Measurements from ENCODE around the gene AKAP6. TPM values are rescaled to one million over a fixed set of nuclear protein-coding genes. Genes with fewer than 3 reads are reported as not detected.

AKAP6 gene
- total RNA-seq, 1 donor from 2014 or later: 5.1 TPM

DNA sequence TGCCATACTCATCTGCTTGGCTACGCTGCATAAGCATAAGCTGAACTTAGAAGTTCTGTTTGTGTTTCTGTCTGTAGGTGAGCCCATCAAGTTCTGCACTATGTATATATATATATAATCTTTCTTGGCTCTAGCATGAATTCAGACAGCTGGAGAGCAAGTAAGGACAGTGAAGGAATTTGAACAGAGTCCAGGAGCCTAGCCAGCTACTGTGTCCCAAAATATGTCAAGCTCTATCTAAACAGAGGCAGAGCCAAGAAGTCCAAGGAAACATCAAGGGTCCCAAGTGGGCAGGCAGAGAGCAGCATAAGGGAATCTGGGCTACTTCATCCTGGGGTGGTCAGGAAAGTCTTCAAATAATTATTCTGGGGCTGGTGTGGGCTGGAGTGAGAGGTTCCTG, 491.1 kb downstream of the AKAP6 start:
- no peak for DNase-seq (ENCODE audit: low read depth)

DNA sequence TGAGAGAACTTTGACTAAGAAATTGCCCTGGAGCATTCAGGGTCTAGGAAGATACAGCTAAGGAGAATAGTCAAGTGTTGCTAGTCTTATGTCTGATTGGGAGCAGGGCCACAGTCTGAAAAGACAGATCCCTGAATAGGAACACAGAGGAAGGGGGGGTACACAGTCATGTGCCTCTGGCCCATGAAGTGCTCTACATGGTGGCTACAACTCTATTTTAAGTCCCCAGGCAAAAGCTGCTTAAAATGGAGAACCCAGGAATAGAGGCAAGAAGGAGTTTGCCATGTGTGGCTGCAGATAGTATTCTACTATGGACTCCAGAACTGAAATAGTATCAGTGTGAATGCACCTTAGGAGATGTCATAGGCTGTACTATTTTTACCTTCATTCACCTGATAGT, 491.6 kb downstream of the AKAP6 start:
- DNase-seq (ENCODE audit: low read depth): no peak

DNA sequence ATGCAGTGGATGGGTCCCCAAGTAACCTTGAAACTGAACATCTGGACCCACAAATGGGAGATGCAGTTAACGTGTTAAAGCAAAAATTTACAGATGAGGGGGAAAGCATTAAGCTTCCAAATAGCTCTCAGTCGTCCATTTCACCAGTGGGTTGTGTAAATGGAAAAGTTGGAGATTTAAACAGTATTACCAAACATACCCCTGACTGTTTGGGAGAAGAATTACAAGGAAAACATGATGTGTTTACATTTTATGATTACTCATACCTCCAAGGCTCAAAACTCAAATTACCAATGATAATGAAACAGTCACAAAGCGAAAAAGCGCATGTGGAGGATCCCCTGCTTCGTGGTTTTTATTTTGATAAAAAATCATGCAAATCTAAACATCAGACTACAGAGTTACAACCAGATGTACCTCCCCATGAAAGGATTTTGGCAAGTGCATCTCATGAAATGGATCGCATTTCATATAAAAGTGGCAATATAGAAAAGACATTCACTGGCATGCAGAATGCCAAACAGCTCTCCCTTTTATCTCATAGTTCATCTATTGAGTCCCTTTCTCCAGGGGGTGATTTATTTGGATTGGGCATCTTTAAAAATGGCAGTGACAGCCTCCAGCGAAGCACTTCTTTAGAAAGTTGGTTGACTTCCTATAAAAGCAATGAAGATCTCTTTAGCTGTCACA, 493.0 kb downstream of the AKAP6 start:
- DNase-seq (ENCODE audit: low read depth): no peak

DNA sequence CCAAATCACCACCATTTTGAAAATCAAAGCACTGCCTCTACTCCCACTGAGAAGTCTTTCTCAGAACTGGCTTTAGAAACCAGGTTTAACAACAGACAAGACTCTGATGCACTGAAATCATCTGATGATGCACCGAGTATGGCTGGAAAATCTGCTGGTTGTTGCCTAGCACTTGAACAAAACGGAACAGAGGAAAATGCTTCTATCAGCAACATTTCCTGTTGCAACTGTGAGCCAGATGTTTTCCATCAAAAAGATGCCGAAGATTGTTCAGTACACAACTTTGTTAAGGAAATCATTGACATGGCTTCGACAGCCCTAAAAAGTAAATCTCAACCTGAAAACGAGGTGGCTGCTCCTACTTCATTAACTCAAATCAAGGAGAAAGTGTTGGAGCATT, 494.6 kb downstream of the AKAP6 start:
- DNase-seq (ENCODE audit: low read depth): no peak

DNA sequence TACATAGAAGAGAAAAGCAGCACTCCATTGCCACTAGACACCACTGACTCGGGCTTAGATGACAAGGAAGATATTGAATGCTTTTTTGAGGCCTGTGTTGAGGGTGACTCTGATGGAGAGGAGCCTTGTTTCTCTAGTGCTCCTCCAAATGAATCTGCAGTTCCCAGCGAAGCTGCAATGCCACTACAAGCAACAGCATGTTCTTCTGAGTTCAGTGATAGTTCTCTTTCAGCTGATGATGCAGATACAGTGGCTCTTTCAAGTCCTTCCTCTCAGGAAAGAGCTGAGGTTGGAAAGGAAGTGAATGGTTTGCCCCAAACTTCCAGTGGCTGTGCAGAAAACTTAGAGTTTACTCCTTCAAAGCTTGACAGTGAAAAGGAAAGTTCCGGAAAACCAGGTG, 495.1 kb downstream of the AKAP6 start:
- DNase-seq (ENCODE audit: low read depth): no peak

DNA sequence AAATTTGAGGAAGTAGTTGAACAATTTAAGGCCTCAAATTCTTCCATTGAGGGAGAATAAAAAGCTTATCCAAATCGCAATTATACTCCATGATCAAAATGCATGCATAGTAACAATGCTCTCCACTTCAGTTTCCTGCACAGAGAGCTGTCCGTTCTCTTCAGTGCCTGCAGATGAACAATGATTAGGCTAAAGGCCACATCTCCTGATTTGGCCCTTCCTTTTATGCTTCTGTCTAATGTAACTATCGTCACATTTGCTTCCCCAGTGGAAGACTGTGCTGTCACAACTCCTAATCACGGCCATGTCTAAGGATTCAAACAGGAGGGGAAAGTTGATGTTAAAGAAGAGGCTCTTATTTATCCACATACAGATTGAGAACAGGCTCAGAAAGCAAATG, 496.0 kb downstream of the AKAP6 start:
- no peak for DNase-seq (ENCODE audit: low read depth)

DNA sequence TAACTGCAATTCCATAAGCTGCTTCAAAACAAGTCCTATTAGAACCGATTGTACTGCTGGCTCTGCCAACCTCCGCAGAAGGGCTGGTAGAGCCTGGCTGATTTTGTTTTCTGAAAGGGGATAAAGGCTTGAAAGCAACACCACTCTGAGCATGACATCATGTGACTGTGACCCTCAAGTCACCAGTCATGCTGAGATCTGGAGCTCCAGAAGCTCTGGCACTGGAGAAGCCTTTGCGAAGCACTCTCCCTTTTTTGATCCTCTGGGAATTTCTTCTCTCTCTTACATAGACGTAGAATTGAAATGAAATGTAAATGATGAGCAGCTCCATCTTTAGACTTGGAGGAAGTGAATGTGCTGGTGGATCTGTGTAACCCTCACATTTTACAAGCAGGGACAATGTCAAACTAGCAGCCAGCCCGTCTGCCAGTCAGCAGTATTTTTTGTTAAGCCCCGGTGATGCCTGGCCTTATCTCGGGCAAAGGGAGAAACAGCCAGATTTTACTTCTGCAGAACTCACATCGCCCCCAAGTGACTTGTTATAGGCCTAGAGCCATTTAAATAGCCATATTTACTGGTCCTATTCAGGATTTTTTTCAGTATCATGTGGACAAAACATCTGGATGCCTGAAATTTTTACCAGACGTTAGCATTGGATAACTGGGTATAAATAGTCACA, 497.4 kb downstream of the AKAP6 start:
- DNase-seq (ENCODE audit: low read depth): peak; percentile 9

DNA sequence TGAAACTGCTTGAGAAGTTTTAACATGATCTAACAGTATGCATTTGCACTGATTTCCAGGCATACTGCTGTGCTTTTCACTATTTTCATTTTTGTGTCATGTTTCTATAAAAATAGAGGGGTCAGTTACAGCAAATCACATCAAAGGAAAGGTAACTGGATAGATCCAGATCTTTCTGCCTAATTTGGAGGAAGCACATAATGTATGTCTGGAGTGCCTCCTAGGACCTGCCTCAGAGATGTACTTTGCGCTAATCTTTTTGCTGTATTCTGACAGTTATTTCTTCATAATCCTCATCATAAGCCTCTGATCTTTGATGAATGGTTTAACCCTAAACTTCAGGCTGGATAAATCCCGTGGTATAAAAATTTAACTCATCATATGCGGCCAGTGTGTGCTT, 498.4 kb downstream of the AKAP6 start:
- DNase-seq (ENCODE audit: low read depth): no peak

DNA sequence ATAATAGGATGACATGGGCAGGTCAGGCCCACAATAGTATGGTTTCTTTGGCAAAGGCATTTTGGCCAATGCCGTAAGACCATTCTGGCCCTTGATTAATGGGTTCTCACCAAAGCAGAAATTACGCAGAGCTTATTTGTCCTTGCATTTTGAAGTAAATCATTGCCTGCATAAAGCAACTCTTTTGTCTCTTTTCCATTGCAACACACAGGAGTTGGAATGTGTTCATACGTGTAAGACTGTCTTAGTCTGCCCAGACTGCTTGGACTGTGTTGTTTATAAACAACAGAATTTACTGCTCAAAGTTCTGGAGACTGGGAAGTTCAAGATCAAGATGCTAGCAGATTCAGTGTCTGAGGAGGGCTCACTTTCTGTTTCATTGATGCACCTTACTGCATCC, 506.8 kb downstream of the AKAP6 start:
- no peak for DNase-seq (ENCODE audit: low read depth)

DNA sequence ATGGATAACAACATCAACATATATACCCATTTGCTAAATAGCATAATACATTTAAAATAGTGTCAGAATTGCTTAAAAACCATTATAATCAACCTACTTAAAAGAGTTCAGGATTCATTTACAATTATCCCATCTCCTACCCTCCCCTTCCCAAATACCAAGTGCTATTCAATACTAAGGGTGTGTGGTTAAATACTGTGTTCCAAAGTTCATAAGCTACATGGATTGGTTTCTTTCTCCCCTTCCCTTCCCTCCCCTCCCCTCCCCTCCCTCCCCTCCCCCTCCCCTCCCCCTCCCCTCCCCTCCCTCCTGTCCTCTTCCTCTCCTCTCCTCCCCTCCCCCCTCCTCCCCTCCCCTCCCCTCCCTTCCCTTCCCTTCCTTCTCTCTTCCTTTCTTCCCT, 512.6 kb downstream of the AKAP6 start:
- DNase-seq (ENCODE audit: low read depth): no peak

DNA sequence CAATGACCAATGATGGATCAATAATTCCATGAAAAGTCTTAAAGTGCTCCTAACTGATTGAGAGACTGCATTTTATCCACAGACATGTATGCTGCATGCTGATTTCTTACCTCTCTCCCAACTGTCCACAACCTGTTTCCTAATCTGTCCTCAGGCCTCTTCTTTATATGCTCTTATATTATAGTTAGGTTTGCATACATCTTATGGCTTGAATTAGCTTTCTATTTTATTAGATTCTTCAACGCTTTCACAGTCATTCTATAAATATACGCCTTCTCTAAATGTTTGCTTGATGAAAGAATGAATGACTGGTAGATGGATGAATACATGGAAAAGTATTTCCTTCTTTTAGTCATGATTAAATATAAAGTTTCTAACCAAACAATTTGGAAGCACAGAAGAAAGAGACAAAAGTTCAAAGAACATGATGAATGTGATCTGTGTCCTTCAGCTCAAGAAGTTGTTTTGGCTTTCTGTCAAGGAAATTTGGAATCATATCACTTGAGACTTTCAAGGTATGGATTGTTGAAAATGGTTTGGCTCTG, 517.8 kb downstream of the AKAP6 start:
- DNase-seq (ENCODE audit: low read depth): no peak

DNA sequence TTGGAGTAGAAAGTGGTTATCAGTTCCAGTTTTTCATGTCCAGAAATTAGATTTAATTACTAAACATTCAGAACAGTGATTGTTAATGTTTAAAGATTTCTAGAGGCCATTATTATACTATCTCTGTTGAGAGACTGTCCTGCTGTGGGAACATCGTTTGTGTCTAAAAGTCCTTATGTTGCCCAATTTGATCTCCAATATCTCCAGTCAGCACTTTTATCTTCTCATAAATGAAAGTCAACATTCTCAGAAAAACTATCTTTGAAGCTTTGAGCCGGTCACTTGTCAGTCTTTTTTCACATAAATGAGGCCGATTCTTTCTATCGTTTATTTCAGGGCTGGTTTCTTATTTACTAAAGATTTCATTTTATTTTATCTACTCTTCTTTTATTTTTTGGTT, 518.8 kb downstream of the AKAP6 start:
- no peak for DNase-seq (ENCODE audit: low read depth)

DNA sequence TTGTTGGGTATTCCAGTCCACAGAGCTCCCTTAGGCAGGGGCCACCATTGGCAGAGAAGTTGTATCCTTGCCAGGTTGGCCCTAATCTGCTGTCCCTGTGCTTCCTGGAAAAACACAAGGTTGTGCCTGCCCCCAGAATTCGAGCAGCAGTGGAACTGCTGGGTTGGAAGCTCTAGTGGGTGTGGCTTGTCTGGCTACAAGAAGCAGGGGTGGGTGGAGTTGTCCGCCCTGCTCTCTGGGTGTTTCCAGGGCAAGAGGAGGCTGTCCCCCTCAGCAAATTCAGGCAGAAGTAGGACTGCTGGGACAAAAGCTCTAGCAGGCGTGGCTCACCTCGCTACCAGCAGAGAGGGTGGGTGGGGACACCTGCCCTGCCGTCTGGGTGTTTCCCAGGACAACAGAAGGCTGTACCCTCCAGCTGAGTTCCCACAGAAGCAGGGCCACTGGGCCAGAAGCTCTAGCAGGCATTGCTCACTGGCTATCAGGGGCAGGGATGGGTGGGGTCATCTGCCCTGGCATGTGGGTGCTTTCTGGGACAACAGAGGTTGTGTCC, 536.8 kb downstream of the AKAP6 start:
- no peak for DNase-seq (ENCODE audit: low read depth)

DNA sequence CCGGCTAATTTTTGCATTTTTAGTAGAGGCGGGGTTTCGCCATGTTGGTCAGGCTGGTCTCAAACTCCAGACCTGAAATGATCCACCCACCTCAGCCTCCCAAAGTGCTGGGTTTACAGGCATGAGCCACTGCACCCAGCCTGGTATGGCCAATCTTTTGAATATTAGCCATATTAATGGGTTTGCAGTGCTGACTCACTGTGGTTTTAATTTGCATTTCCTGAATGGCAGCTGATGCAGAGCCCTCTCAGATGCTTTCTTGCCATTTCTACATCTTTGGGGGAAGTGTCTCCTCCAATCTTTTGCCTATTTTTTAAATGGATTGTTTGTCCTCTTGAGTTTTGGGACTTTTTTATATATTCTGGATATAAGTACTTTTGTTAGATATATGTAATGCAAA, 554.1 kb downstream of the AKAP6 start:
- DNase-seq (ENCODE audit: low read depth): peak; percentile 31

Other genes starting within 250 kb of the AKAP6 start
- gene RNU6-7, start 127.3 kb upstream of the AKAP6 start, total RNA-seq: not detected in 2 replicates
- not detected in 2 replicates for gene RNU6-8, start 126.0 kb upstream of the AKAP6 start, total RNA-seq

All from renal cortical epithelial cell (primary cell).